Stimulated activated naive CD8-positive, alpha-beta T cell treated with anti-CD3 and anti-CD28 coated beads, Interleukin-15, Interleukin-2, amounts not matched to agents 100 ng/mL and 50 ng/mL, for 24 hours (primary cell): ENCODE measurements around the gene SLC14A1.
A peak's percentile ranks its signal among the peaks of the same experiment; 100 is the strongest.

Experiments used
- H3K27ac Mint-ChIP-seq: one replicate; pipeline ENCODE4 v1.8.0; 2021; ENCODE audit warnings: mild to moderate bottlenecking, mixed read lengths
- H3K27me3 Mint-ChIP-seq: one replicate; pipeline ENCODE4 v1.8.0; 2021; ENCODE audit warnings: mixed read lengths
- H3K36me3 Mint-ChIP-seq: one replicate; pipeline ENCODE4 v1.8.0; 2021; ENCODE audit warnings: low read depth, mixed read lengths
- H3K4me1 Mint-ChIP-seq: one replicate; pipeline ENCODE4 v1.8.0; 2021; ENCODE audit warnings: low read depth, mixed read lengths
- H3K4me3 Mint-ChIP-seq: one replicate; pipeline ENCODE4 v1.8.0; 2021; ENCODE audit warnings: mild to moderate bottlenecking, mixed read lengths
- H3K9me3 Mint-ChIP-seq: one replicate; pipeline ENCODE4 v1.8.0; 2021; ENCODE audit warnings: mixed read lengths

Gene SLC14A1

GRCh38 chr18:45760462-45761036 lies 36.6 kb downstream of the SLC14A1 start:
- H3K9me3 Mint-ChIP-seq: no peaks in the 10 kb centered on the region

DNA sequence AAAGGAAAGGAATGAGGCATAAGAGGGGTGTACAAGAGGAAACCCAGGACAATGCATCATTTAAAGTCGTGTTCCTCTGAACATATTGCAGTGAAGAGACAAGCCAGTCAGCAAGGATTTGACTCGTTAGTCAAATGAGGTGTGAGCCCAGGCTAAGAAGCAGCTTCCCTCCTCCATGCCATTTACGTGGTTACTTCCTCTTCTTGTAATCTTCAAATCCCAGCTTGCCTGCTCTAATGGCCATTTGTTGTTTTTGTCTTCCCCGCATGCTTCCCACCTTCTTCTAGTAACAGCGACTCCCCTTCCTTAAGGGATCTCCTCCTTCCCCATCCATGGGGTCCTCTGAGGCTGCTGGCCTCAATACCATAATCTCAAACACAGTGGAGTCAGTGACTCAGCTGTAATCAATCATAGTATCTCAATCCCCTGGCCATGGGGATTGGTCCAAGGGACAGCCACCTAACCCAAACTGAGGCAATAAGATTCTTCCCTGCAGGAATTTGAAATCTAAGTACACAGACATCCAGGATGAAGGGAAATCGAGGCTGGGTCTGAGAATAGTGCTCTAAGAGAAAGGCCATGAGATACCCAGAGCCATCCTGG lies 37.6 kb downstream of the SLC14A1 start:
- peaks cover 15% of the 10 kb centered on the region for H3K27me3 Mint-ChIP-seq
- peaks cover 4% of the 10 kb centered on the region for H3K4me1 Mint-ChIP-seq
- no peak overlapping the region for H3K27ac Mint-ChIP-seq
- no peaks in the 10 kb centered on the region for H3K36me3 Mint-ChIP-seq
- H3K9me3 Mint-ChIP-seq: no peaks in the 10 kb centered on the region
- no peak overlapping the region for H3K4me3 Mint-ChIP-seq

More at GRCh38 chr18:45760462-45761036, 36.6 kb downstream of the SLC14A1 start:
- Mint-ChIP-seq H3K36me3 (no peaks in the 10 kb centered on the region), H3K4me1 (peaks cover 4% of the 10 kb centered on the region), H3K27ac (no peak overlapping the region), H3K4me3 (no peak overlapping the region), H3K27me3 (peaks cover 17% of the 10 kb centered on the region)

- Mint-ChIP-seq H3K27ac (no peak overlapping the region), H3K27me3 (peaks cover 19% of the 10 kb centered on the region), H3K4me1 (peaks cover 4% of the 10 kb centered on the region), H3K4me3 (no peak overlapping the region), H3K36me3 (no peaks in the 10 kb centered on the region), H3K9me3 (no peaks in the 10 kb centered on the region)
Measured at GRCh38 chr18:45764000-45764686, 40.2 kb downstream of the SLC14A1 start.

DNA sequence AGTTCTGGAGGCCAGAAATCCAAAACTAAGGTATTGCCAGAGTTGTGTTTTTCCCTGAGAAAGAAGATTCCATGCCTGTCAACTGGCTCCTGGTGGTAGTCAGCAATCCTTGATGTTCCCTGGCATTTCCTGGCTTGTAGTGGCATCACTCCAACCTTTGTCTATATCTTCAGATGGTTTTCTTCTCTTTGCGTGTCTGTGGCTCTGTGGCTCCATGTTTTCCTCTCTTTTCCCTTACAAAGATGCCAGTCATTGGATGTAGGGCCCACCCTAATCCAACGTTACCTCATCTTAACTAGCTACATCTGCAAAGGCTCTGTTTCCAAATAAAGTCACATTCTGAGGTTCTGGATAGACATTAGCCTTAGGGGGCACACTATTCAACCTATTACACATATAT lies 41.8 kb downstream of the SLC14A1 start:
- H3K9me3 Mint-ChIP-seq: no peaks in the 10 kb centered on the region

GRCh38 chr18:45771587-45772480 lies 47.9 kb downstream of the SLC14A1 start:
- Mint-ChIP-seq H3K4me1 (peaks cover 18% of the 10 kb centered on the region), H3K27me3 (peaks cover 26% of the 10 kb centered on the region), H3K4me3 (no peak overlapping the region)

More for the DNA sequence above, 41.8 kb downstream of the SLC14A1 start:
- peaks cover 4% of the 10 kb centered on the region for H3K4me1 Mint-ChIP-seq
- H3K36me3 Mint-ChIP-seq: no peaks in the 10 kb centered on the region
- H3K4me3 Mint-ChIP-seq: no peak overlapping the region
- no peak overlapping the region for H3K27ac Mint-ChIP-seq
- peaks cover 26% of the 10 kb centered on the region for H3K27me3 Mint-ChIP-seq

DNA sequence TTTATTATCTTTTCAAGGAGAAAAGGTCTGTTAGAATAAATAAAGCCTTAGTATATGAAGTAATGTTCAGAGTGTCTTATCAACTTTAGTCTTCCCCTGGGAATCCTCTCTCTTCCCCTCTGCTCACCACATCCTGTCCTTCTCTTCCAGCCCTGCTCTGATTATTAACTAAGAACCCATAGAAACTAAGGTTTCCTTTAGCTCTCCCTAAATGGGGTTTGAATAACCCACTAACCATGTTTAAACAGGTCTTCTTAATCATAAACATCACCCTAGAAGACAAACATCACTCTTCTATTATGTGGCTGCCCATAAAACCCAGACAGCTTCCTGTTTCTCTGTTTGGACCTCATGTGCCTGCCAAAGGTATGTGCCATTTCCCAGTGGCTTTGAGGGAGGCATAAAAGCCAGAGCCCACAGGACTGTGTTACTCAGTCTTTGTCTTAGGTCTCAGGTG lies 50.1 kb downstream of the SLC14A1 start:
- H3K4me3 Mint-ChIP-seq: peak overlapping the region; percentile 82
- no peaks in the 10 kb centered on the region for H3K36me3 Mint-ChIP-seq
- H3K27me3 Mint-ChIP-seq: peaks cover 28% of the 10 kb centered on the region
- H3K4me1 Mint-ChIP-seq: peaks cover 18% of the 10 kb centered on the region
- no peak overlapping the region for H3K27ac Mint-ChIP-seq
- no peaks in the 10 kb centered on the region for H3K9me3 Mint-ChIP-seq

More at GRCh38 chr18:45771587-45772480, 47.9 kb downstream of the SLC14A1 start:
- H3K27ac Mint-ChIP-seq: no peak overlapping the region
- H3K36me3 Mint-ChIP-seq: no peaks in the 10 kb centered on the region
- H3K9me3 Mint-ChIP-seq: no peaks in the 10 kb centered on the region

- peaks cover 18% of the 10 kb centered on the region for H3K4me1 Mint-ChIP-seq
- peak overlapping the region; percentile 54 for H3K27ac Mint-ChIP-seq
- peak overlapping the region; percentile 82 for H3K4me3 Mint-ChIP-seq
Measured at GRCh38 chr18:45775241-45775676, 51.3 kb downstream of the SLC14A1 start.

GRCh38 chr18:45775743-45776142 lies 51.8 kb downstream of the SLC14A1 start:
- peak overlapping the region; percentile 82 for H3K4me3 Mint-ChIP-seq
- peaks cover 16% of the 10 kb centered on the region for H3K27me3 Mint-ChIP-seq
- H3K4me1 Mint-ChIP-seq: peaks cover 18% of the 10 kb centered on the region
- no peaks in the 10 kb centered on the region for H3K36me3 Mint-ChIP-seq
- no peak overlapping the region for H3K27ac Mint-ChIP-seq
- H3K9me3 Mint-ChIP-seq: no peaks in the 10 kb centered on the region

More at GRCh38 chr18:45775241-45775676, 51.3 kb downstream of the SLC14A1 start:
- peaks cover 20% of the 10 kb centered on the region for H3K27me3 Mint-ChIP-seq
- H3K9me3 Mint-ChIP-seq: no peaks in the 10 kb centered on the region
- no peaks in the 10 kb centered on the region for H3K36me3 Mint-ChIP-seq

DNA sequence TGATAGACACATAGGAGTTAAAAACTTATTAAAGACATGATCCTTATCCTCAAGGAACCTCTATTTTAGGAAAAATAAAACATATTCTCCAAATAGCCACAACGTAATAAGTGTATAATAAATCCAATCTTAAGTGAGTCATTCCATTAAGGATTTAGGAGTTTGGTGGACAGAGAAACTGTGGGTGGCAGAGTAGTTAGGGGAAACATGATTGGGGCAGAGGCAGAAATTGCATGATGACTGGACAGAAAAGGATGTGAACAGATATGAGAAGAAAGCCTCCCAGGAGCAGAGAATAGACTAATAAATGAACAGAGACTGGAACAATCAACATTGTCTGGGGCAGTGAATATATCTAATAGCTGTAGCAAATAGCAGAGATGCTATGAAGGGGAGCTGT lies 53.4 kb downstream of the SLC14A1 start:
- Mint-ChIP-seq H3K27me3 (peaks cover 20% of the 10 kb centered on the region), H3K4me3 (no peak overlapping the region), H3K27ac (no peak overlapping the region), H3K9me3 (no peaks in the 10 kb centered on the region), H3K4me1 (peaks cover 18% of the 10 kb centered on the region), H3K36me3 (no peaks in the 10 kb centered on the region)

- Mint-ChIP-seq H3K36me3 (no peaks in the 10 kb centered on the region), H3K27ac (no peak overlapping the region), H3K27me3 (peaks cover 22% of the 10 kb centered on the region), H3K9me3 (no peaks in the 10 kb centered on the region), H3K4me1 (no peaks in the 10 kb centered on the region), H3K4me3 (no peak overlapping the region)
Measured at GRCh38 chr18:45780568-45780967, 56.6 kb downstream of the SLC14A1 start.

- H3K4me3 Mint-ChIP-seq: no peak overlapping the region
- peaks cover 11% of the 10 kb centered on the region for H3K27me3 Mint-ChIP-seq
- no peak overlapping the region for H3K27ac Mint-ChIP-seq
- H3K9me3 Mint-ChIP-seq: no peaks in the 10 kb centered on the region
- no peaks in the 10 kb centered on the region for H3K4me1 Mint-ChIP-seq
- H3K36me3 Mint-ChIP-seq: no peaks in the 10 kb centered on the region
Measured at GRCh38 chr18:45782662-45783061, 58.7 kb downstream of the SLC14A1 start.

DNA sequence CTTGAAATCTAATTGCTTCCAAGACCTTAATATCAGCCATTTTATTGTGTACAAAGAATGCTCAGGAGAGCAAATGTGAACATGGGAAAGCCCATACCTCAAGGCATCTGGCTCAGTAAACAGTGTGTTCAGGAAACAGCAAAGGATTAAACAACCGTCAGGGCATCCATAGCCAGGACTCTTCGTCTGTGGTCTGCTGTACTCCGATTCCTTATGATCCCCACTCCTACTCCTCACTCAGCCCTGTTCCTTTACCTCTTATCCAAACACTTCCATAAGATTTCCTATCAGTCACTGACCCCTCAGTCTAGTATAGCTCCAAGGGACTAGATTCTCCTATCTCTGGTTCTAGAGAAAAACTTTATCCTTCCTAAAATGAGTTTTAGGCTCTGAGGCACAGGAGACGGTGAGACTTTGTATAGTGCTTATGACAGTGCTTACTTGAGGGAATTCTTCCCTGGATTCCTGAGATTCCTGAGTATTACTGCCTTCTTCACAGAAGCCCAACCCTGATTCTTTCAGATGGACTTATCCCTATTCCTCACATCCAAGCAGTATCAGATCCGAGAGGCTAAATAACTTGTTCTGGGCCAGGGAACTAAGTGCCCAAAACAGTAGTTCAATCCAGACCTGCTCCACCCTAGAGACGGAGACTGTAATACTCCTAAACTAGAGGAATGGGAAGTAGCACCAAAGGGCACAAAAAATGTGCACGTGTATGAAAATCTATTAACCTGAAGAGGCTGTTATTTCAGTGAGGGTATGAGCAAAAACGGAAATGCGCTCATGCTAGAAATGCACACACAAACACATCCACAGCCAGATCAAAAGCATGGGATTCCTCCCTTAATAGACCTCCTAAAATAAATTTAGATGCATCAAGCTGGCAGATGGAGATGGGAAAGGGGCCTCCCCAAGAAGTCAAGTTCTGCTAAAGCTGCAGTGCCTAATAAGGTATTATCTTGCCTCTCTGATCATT lies 59.4 kb downstream of the SLC14A1 start:
- no peaks in the 10 kb centered on the region for H3K9me3 Mint-ChIP-seq
- peaks cover 11% of the 10 kb centered on the region for H3K27me3 Mint-ChIP-seq
- no peak overlapping the region for H3K27ac Mint-ChIP-seq
- H3K4me3 Mint-ChIP-seq: no peak overlapping the region
- no peaks in the 10 kb centered on the region for H3K36me3 Mint-ChIP-seq
- H3K4me1 Mint-ChIP-seq: no peaks in the 10 kb centered on the region

DNA sequence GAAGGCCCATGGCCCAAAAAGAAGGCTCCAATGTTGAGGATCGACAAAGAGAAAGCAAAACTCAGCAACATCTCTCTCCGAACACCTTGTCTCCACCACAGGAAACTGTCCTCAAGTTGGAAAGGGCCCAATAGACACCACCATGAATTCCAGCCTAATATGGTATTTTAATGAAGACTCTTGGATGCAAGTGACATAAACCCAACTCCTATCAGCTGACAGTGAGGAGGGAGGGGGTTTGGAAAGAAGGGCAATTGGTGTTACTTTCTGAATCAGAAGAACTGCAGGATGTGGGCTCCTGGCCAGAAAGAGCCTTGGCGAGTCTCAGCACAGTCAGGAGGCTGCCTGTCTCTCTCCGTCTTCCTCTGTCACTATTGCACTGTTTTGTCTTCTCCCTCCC lies 61.2 kb downstream of the SLC14A1 start:
- no peaks in the 10 kb centered on the region for H3K4me1 Mint-ChIP-seq
- H3K4me3 Mint-ChIP-seq: no peak overlapping the region
- H3K9me3 Mint-ChIP-seq: no peaks in the 10 kb centered on the region
- peak overlapping the region; percentile 45 for H3K27ac Mint-ChIP-seq
- H3K36me3 Mint-ChIP-seq: no peaks in the 10 kb centered on the region
- H3K27me3 Mint-ChIP-seq: peaks cover 8% of the 10 kb centered on the region

DNA sequence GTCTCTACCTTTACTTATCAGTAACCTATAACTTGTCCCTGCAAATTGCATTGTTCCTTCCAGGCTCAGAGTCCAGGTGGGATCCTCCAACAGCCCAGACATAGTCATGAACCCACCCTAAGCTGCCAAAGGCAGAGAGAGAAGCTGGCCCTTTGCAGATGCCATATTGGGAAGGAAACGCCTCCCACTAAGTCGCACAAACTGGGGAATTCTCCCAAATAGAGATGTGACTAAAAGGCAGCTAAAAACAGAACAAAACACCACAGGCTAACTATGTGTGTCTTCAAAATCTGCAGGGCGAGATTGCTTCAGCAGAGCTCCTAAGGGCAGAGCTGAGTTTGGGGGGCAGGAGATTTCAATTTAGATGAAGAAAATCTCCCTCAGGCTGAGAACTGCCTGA lies 63.0 kb downstream of the SLC14A1 start:
- peaks cover 5% of the 10 kb centered on the region for H3K27me3 Mint-ChIP-seq

More for the DNA sequence above, 63.0 kb downstream of the SLC14A1 start:
- Mint-ChIP-seq H3K4me1 (no peaks in the 10 kb centered on the region), H3K36me3 (no peaks in the 10 kb centered on the region), H3K4me3 (no peak overlapping the region), H3K9me3 (no peaks in the 10 kb centered on the region), H3K27ac (no peak overlapping the region)
